Tibial nerve (tissue), 4 donors: ENCODE results near the gene WDR75. TPM values are rescaled to one million over a fixed set of nuclear protein-coding genes. Genes with fewer than 3 reads are reported as not detected.

Source experiments
- DNase-seq, 2 donors: peaks; one replicate each; pipeline ENCODE4 v3.0.0-alpha.2; 2019; ENCODE audit warnings: low spot score in 2 of 2
- H3K27ac ChIP-seq, 4 donors: fragments of 200-600 bp; sonication (generic) in 3 of 4; one replicate each; pipeline ENCODE4 v1.5.1; 2017 to 2019; ENCODE audit warnings: mild to moderate bottlenecking in 1 of 4
- H3K27me3 ChIP-seq, 2 donors: fragments of 200-600 bp; sonication (generic) in 1 of 2; one replicate each; pipeline versions ENCODE4 v1.5.1 to v1.6.0; 2017 to 2019
- H3K36me3 ChIP-seq, 3 donors: fragments of 200-600 bp; sonication (generic); one replicate each; pipeline ENCODE4 v1.5.1; 2018 to 2019
- H3K4me1 ChIP-seq, 4 donors: fragments of 200-600 bp; sonication (generic) in 3 of 4; one replicate each; pipeline ENCODE4 v1.5.1; 2017 to 2019
- H3K4me3 ChIP-seq, 4 donors: fragments of 200-600 bp; sonication (generic) in 3 of 4; one replicate each; pipeline ENCODE4 v1.5.1; 2017 to 2019; ENCODE audit warnings: mild to moderate bottlenecking in 1 of 4, moderate library complexity in 1 of 4
- H3K9me3 ChIP-seq, 4 donors: fragments of 200-600 bp; sonication (generic) in 3 of 4; one replicate each; pipeline ENCODE4 v1.5.1; 2017 to 2019
- EP300 ChIP-seq, 2 donors: sonication (generic); formaldehyde crosslinking; IDR thresholded peaks; one replicate each; pipeline ENCODE4 v1.6.1; 2017; ENCODE audit warnings: antibody characterized with exemption in 2 of 2, mild to moderate bottlenecking in 1 of 2
- POLR2A ChIP-seq, 2 donors: fragments of 450-650 bp; IDR thresholded peaks; one replicate each; pipeline ENCODE4 v1.6.1; 2017; ENCODE audit warnings: antibody characterized with exemption in 2 of 2, mild to moderate bottlenecking in 2 of 2, moderate library complexity in 2 of 2
- WGBS, 2 donors: methylation state at CpG; one replicate each; pipeline ENCODE4 v1.1.5; 2018; 5-methylcytosine and 5-hydroxymethylcytosine counted together
- total RNA-seq, 4 donors: library from RNA; depleted of rRNA; stranded (reverse); fragments of >200 nt; gene quantifications; one replicate each; pipeline ENCODE4 v1.1.0, GENCODE V29; 2016
- TF ChIP-seq, protein P1 (sequence below), 5 experiments: fragments of 200-600 bp in 3 of 5; fragments of 450-650 bp in 2 of 5; sonication (generic) in 3 of 5; IDR thresholded peaks; one replicate each; pipeline ENCODE4 v1.5.1; 2016 to 2019; ENCODE audit warnings: antibody characterized with exemption in 5 of 5, mild to moderate bottlenecking in 3 of 5, moderate library complexity in 2 of 5

The WDR75 gene
- total RNA-seq, 4 donors from 2014 or later, result 24.1 to 46.0 (median 37.5) TPM

DNA sequence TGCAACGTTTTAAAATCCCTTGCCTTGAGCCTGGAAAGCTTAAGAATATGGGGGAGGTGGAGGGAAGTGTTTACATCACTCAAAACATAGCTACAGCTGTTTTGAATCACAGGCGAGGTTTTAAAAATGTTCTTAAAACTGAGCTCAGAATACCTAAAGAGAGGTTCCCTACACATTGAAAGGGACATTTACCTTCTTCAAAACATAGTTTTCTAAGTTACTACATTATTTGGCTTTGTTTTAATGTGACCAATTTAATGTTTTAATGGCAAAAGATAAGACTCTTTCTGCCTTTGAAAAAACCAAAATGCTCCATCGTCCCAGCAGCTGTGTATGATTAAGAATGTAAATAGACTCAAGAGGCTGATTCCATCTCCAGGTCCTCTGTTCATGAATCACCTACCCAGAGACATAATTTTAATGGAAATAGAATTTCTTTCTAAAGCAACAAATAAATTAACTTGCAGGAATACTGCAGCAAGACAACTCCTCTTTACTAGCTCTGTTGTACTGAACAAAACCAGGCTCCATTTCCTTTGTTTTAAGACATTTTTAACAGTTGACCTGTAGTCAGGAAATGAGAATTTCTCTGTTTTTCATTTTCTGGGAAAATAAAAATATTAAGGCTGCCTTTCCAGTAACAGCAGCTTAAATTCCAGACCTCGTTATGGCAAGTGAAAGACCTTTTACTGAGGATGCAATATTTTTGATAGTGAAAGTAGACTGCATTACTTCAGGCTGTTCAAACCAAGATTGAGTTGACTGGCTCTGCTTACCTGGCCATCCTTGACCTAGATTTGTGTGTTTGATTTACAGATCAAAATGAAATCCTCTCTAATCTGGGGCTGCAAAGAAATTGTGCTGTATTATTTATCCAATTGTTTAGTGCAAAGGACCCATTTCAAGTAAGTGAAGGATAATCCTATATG, 33.7 kb upstream of the WDR75 start:
- Histone ChIP-seq H3K9me3 (no peaks in the 10 kb centered on the region), H3K27me3 (no peaks in the 10 kb centered on the region), H3K4me1 (peaks cover 0 to 28% (median 0%) of the 10 kb centered on the region in 4 donors), H3K27ac (peak overlapping the region in 3 of 4 donors; percentile 30 to 65 (median 59)), H3K4me3 (no peak overlapping the region), H3K36me3 (no peaks in the 10 kb centered on the region)
- no peak for DNase-seq
- no peak for TF ChIP-seq EP300 (IDR thresholded peaks at IDR 0.05)
- no peak for TF ChIP-seq POLR2A (IDR thresholded peaks at IDR 0.05)
- TF ChIP-seq, protein P1, sequence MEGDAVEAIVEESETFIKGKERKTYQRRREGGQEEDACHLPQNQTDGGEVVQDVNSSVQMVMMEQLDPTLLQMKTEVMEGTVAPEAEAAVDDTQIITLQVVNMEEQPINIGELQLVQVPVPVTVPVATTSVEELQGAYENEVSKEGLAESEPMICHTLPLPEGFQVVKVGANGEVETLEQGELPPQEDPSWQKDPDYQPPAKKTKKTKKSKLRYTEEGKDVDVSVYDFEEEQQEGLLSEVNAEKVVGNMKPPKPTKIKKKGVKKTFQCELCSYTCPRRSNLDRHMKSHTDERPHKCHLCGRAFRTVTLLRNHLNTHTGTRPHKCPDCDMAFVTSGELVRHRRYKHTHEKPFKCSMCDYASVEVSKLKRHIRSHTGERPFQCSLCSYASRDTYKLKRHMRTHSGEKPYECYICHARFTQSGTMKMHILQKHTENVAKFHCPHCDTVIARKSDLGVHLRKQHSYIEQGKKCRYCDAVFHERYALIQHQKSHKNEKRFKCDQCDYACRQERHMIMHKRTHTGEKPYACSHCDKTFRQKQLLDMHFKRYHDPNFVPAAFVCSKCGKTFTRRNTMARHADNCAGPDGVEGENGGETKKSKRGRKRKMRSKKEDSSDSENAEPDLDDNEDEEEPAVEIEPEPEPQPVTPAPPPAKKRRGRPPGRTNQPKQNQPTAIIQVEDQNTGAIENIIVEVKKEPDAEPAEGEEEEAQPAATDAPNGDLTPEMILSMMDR (IDR thresholded peaks at IDR 0.05), result no peak
- WGBS, 2 donors, result 11 to 20% methylated on average over 4 of the region's 4 CpGs

DNA sequence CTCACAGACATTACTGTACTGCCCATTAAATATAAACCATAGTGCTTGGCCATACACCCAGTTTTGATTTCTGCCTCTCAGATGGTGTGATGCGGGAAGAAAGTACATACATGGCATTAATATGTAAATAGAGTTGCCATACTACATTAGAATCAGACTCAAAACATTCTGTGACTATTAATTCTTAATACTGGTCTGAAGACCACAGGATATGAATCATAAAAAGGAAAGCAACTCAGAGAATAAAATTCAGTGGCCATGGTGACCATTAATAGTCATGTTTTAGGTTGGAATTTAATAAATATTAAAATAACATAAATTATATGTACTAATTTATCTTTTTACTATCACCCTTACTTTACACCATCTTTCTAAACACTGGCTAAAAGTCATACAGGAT, 33.0 kb upstream of the WDR75 start:
- H3K27me3 ChIP-seq, result no peaks in the 10 kb centered on the region
- no peaks in the 10 kb centered on the region for H3K36me3 ChIP-seq
- H3K9me3 ChIP-seq, result no peaks in the 10 kb centered on the region
- WGBS, 2 donors, result 86 to 93% methylated on average over 1 of the region's 1 CpG
- no peak for DNase-seq
- peaks cover 0 to 31% (median 0%) of the 10 kb centered on the region in 4 donors for H3K4me1 ChIP-seq
- TF ChIP-seq POLR2A (IDR thresholded peaks at IDR 0.05), result no peak
- TF ChIP-seq EP300 (IDR thresholded peaks at IDR 0.05), result no peak
- TF ChIP-seq, protein P1 (IDR thresholded peaks at IDR 0.05), result no peak
- H3K4me3 ChIP-seq, result no peak overlapping the region
- H3K27ac ChIP-seq, result peak overlapping the region in 3 of 4 donors; percentile 30 to 65 (median 59)

DNA sequence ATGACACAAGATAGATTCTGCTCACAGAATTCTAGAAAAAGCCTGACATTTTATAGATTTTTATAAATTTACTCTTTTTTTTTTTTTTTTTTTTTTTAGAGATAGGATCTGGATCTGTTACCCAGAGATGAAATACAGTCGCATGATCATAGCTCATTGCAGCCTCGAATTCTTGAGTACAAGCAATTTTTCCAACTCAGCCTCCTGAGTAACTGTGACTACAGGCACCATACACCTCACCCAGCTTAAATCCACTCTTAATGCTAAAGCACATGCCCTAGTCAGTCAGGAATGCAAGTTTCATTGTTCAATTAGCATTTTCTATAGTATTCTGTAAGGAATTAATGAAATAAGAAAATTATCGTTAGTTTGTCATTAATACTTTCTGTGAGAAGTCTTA, 32.1 kb upstream of the WDR75 start:
- WGBS, 2 donors, result 79 to 86% methylated on average over 3 of the region's 3 CpGs
- Histone ChIP-seq H3K27ac (no peak overlapping the region), H3K9me3 (no peaks in the 10 kb centered on the region), H3K36me3 (no peaks in the 10 kb centered on the region), H3K4me3 (no peak overlapping the region), H3K27me3 (no peaks in the 10 kb centered on the region), H3K4me1 (peaks cover 0 to 31% (median 0%) of the 10 kb centered on the region in 4 donors)
- TF ChIP-seq, protein P1 (IDR thresholded peaks at IDR 0.05), result no peak
- TF ChIP-seq POLR2A (IDR thresholded peaks at IDR 0.05) (no peak), EP300 (IDR thresholded peaks at IDR 0.05) (no peak)
- DNase-seq, result no peak

DNA sequence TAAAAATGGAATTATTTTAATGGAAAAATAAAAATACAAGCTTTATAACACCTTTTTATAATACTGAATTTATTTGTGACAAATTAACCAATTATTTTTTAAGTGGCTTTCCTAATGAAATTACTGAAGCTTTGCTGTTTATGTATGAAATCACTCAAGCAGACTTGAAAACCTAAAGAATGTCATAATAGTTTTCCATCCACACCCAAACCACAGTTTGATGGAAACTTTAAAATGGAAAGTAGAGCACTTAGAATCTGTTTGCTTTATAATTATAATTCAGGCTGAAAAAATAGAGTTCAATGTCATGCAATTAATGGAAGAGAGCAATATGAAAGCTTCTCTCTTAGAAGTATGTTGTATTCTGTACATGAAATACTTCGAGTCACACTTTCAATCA, 31.6 kb upstream of the WDR75 start:
- TF ChIP-seq EP300 (IDR thresholded peaks at IDR 0.05), result no peak
- TF ChIP-seq, protein P1 (IDR thresholded peaks at IDR 0.05), result no peak
- TF ChIP-seq POLR2A (IDR thresholded peaks at IDR 0.05), result no peak
- H3K36me3 ChIP-seq, result no peaks in the 10 kb centered on the region
- no peaks in the 10 kb centered on the region for H3K27me3 ChIP-seq
- DNase-seq, result no peak
- no peaks in the 10 kb centered on the region for H3K9me3 ChIP-seq
- H3K4me3 ChIP-seq, result no peak overlapping the region
- WGBS, 2 donors, result 73 to 86% methylated on average over 1 of the region's 1 CpG
- peaks cover 0 to 31% (median 0%) of the 10 kb centered on the region in 4 donors for H3K4me1 ChIP-seq
- H3K27ac ChIP-seq, result no peak overlapping the region

DNA sequence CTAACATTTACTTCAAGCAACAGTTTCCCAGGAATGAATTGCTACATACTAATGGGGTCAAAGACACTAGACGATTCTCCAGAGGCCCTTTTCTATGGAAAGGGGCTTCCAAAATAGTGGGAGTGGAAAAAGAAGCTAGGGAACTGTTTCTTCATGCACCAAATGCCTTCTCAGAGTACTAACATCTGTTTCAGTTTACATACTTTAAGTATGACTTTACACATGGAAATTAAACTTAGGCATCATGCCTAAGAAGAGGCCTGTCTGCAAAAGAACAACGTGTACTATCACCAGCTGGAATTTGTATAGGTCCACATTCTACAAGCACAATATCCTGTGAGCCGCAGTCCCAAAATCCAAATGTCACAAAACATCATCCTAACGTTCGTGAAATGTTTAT, 29.4 kb upstream of the WDR75 start:
- H3K27ac ChIP-seq, result peak overlapping the region in 2 of 4 donors; percentile 10 to 44
- H3K4me3 ChIP-seq, result no peak overlapping the region
- H3K36me3 ChIP-seq, result no peaks in the 10 kb centered on the region
- WGBS, 2 donors, result 13 to 17% methylated on average over 5 of the region's 5 CpGs
- H3K27me3 ChIP-seq, result no peaks in the 10 kb centered on the region
- no peak for DNase-seq
- TF ChIP-seq EP300 (IDR thresholded peaks at IDR 0.05), result peak in 1 of 2 donors; percentile 55
- TF ChIP-seq, protein P1 (IDR thresholded peaks at IDR 0.05), result no peak
- peaks cover 0 to 31% (median 0%) of the 10 kb centered on the region in 4 donors for H3K4me1 ChIP-seq
- H3K9me3 ChIP-seq, result no peaks in the 10 kb centered on the region
